Mammary epithelial cell (primary cell): ENCODE data around the gene ZNF536.

ENCODE experiments used
- CTCF ChIP-seq, 2 donors: IDR thresholded peaks in 1 of 2; conservative IDR thresholded peaks in 1 of 2; 2 replicates each; pipeline ENCODE4 v1.5.1; 2011 to 2012; ENCODE audit warnings: inconsistent platforms in 2 of 2, low read length in 2 of 2, mild to moderate bottlenecking in 2 of 2, control low read depth in 1 of 2, low read depth in 1 of 2; ENCODE audit not compliant: insufficient read depth in 1 of 2; ENCODE audit errors: extremely low read depth in 1 of 2
- EZH2 ChIP-seq: IDR thresholded peaks from 2 replicates; pipeline ENCODE4 v1.6.1; 2012; ENCODE audit warnings: low read length, inconsistent platforms, borderline replicate concordance

GRCh38 chr19:30357580-30357954 is 14.6 kb upstream of the ZNF536 start:
- TF ChIP-seq CTCF (conservative IDR thresholded peaks at IDR 0.05 in 1 of 2, IDR thresholded peaks at IDR 0.05 in 1 of 2; ENCODE audit: extremely low read depth in 1 of 2, insufficient read depth in 1 of 2, low read depth in 1 of 2, low read length in 2 of 2) (no peak), EZH2 (no peak)
